H4 (cell line): Measurements from ENCODE around the gene TP53TG3F. TPM values are rescaled to one million over a fixed set of nuclear protein-coding genes. Genes with fewer than 3 reads are reported as not detected.
"Not testable (repeated sequence)": the region's sequence is repeated elsewhere in the genome, so short reads cannot be mapped to it uniquely, and the experiment has no call there.

Source experiments
- DNase-seq: peaks from one replicate; pipeline ENCODE4 v3.0.0-alpha.2; 2015; ENCODE audit warnings: low spot score
- total RNA-seq: library from RNA; depleted of rRNA; stranded (reverse); fragments of >200 nt; shearing (Covaris generic); gene quantifications from 2 replicates; pipeline ENCODE4 v1.2.3, GENCODE V29; 2014; rRNA removed

Gene TP53TG3F
- not detected in 2 replicates for total RNA-seq

- DNase-seq: not testable (repeated sequence)
Observed at GRCh38 chr16:33459312-33459711, at the start of gene TP53TG3F. Gene TP53TG3F, plus strand, starts transcription at chr16:33459612. Its CDS starts 68 bp downstream, at chr16:33459680.

GRCh38 chr16:33491611-33492010 is 32.2 kb downstream of the TP53TG3F start:
- DNase-seq: not testable (repeated sequence)

- DNase-seq: not testable (repeated sequence)
Observed at GRCh38 chr16:33507231-33507630, 47.8 kb downstream of the TP53TG3F start.

- not testable (repeated sequence) for DNase-seq
Observed at GRCh38 chr16:33509070-33509469, 49.7 kb downstream of the TP53TG3F start.

- not testable (repeated sequence) for DNase-seq
Observed at GRCh38 chr16:33509906-33510305, 50.5 kb downstream of the TP53TG3F start.

Other genes starting within 250 kb of the TP53TG3F start
- gene TP53TG3E, start 155.3 kb upstream of the TP53TG3F start, total RNA-seq: not detected in 2 replicates
- not detected in 2 replicates for gene TP53TG3B, start 98.8 kb upstream of the TP53TG3F start, total RNA-seq